ENCODE results near the gene USF1. TPM values are rescaled to one million over a fixed set of nuclear protein-coding genes. Genes with fewer than 3 reads are reported as not detected.

The USF1 gene
- total and polyA plus RNA-seq, 9 of the 15 experiments (the other 6 are each of a cell fraction or from before 2014, with no cell fraction given): 7.4 to 60.2 (median 54.2) TPM

DNA sequence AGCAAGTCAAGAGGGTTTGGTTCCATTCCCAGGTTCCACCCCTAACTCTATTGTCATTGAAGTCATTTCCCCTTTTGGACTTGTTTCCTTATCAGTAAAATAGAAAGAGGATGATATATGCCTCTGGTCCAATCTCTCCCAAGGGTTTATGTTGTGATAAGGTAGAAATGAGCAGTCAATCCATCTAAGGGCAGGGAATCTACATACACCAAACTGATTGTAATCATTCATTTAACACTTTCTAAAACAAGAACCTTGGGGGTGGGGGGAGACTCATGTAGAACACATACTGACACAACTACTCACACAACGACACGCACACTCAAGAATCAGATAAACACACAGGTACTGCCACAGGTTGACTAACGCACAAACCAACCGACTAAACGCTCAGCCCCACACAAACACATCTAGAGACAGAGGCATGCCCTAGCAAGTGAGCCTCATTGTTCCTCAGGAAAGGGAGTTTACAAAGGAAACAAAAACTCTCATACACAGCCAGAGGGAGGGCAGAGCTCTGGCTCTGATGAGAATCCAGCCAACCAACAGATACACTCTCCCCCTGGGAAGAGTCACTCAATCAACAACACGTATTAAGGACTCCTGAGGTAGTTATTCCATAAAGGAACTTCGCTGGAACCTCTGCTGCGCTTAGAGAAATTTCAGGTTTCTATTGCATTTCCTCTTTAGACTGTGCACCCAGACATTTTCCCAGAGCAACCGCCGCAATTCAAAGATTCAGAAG, 25.9 kb downstream of the USF1 start:
- Histone ChIP-seq H3K27me3 (ENCODE audit: control insufficient read depth in 2 of 2, insufficient read depth in 2 of 2, low read length in 2 of 2) (no peaks in the 10 kb centered on the region), H3K9ac (ENCODE audit: insufficient read depth in 1 of 2, low read depth in 2 of 2, low read length in 2 of 2) (peak overlapping the region; percentile 88 to 90), H3K4me3 (peak overlapping the region; percentile 87), H3K79me2 (ENCODE audit: control insufficient read depth, insufficient read depth, low read length) (peaks cover 56% of the 10 kb centered on the region), H3K4me2 (ENCODE audit: insufficient read depth, low read length) (peak overlapping the region; percentile 97), H3K9me3 (replicated peaks; ENCODE audit: control insufficient read depth, insufficient read depth, low read depth, low read length) (no peaks in the 10 kb centered on the region), H2AFZ (ENCODE audit: low read depth, low read length) (peak overlapping the region; percentile 99), H3K4me1 (replicated peaks in 1 of 2; ENCODE audit: control insufficient read depth in 2 of 2, insufficient read depth in 2 of 2, low read length in 2 of 2) (peaks cover 23 to 34% of the 10 kb centered on the region in 2 experiments), H3K36me3 (ENCODE audit: control insufficient read depth, insufficient read depth, low read length) (0 out of 3 replicates have a peak, but pooled peaks cover 2% of the 10 kb centered on the region), H4K20me1 (replicated peaks; ENCODE audit: control insufficient read depth, insufficient read depth, low read length) (no peaks in the 10 kb centered on the region), H3K27ac (ENCODE audit: extremely low read depth, low read depth, low read length) (peak overlapping the region; percentile 96), H3K9me1 (ENCODE audit: control insufficient read depth, insufficient read depth, low read length) (peaks cover 3% of the 10 kb centered on the region)
- ChIA-PET CTCF (ENCODE audit: low intra/inter-chr PET ratio) (no interaction called here), POLR2A (interaction anchor here (0.6 to 3.9 kb wide), 21 partner anchors 10 to 470 kb away, joined by 3 to 19 read pairs (median 4); partner anchors contain the start of genes DEDD, PPOX, UFC1 and USF1)
- in situ Hi-C loops (cut with MboI) (no loop called here), intact Hi-C loops (cut with micrococcal nuclease) (loop anchor here (1.0 kb wide), 2 partner anchors 11 to 23 kb away; no protein-coding TSS in a partner anchor)
- peak; percentile 67 for FAIRE-seq
- ATAC-seq: peak; percentile 11
- 2% methylated on average over 10 of the region's 10 CpGs for WGBS (ENCODE audit: insufficient coverage, low coverage, missing lambda C conversion rate)
- peak in 2 of 4 experiments; percentile 27 to 62 for DNase-seq (ENCODE audit: extremely low read depth in 1 of 4, low spot score in 3 of 4)
- BruUV-seq (replicated peaks): no TSS peak
- TF ChIP-seq, protein P1, sequence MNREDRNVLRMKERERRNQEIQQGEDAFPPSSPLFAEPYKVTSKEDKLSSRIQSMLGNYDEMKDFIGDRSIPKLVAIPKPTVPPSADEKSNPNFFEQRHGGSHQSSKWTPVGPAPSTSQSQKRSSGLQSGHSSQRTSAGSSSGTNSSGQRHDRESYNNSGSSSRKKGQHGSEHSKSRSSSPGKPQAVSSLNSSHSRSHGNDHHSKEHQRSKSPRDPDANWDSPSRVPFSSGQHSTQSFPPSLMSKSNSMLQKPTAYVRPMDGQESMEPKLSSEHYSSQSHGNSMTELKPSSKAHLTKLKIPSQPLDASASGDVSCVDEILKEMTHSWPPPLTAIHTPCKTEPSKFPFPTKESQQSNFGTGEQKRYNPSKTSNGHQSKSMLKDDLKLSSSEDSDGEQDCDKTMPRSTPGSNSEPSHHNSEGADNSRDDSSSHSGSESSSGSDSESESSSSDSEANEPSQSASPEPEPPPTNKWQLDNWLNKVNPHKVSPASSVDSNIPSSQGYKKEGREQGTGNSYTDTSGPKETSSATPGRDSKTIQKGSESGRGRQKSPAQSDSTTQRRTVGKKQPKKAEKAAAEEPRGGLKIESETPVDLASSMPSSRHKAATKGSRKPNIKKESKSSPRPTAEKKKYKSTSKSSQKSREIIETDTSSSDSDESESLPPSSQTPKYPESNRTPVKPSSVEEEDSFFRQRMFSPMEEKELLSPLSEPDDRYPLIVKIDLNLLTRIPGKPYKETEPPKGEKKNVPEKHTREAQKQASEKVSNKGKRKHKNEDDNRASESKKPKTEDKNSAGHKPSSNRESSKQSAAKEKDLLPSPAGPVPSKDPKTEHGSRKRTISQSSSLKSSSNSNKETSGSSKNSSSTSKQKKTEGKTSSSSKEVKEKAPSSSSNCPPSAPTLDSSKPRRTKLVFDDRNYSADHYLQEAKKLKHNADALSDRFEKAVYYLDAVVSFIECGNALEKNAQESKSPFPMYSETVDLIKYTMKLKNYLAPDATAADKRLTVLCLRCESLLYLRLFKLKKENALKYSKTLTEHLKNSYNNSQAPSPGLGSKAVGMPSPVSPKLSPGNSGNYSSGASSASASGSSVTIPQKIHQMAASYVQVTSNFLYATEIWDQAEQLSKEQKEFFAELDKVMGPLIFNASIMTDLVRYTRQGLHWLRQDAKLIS (CRISPR knock-in tag; IDR thresholded peaks at IDR 0.05): no peak
- TF ChIP-seq, protein P2, sequence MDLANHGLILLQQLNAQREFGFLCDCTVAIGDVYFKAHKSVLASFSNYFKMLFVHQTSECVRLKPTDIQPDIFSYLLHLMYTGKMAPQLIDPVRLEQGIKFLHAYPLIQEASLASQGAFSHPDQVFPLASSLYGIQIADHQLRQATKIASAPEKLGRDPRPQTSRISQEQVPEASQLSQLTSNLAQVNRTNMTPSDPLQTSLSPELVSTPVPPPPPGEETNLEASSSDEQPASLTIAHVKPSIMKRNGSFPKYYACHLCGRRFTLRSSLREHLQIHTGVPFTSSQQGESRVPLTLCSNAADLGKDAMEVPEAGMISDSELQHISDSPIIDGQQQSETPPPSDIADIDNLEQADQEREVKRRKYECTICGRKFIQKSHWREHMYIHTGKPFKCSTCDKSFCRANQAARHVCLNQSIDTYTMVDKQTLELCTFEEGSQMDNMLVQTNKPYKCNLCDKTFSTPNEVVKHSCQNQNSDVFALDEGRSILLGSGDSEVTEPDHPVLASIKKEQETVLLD (IDR thresholded peaks at IDR 0.05): 0 out of 2 replicates have a peak, but pooled peaks have one; percentile 22
- peak; percentile 38 for TF ChIP-seq CHD1 (IDR thresholded peaks at IDR 0.05; ENCODE audit: low read length)
- peak; percentile 69; the same call in 1 of the 2 replicates for TF ChIP-seq HDGF (IDR thresholded peaks at IDR 0.05)
- peak; percentile 4; the same call in 1 of the 2 replicates for TF ChIP-seq CTBP1 (IDR thresholded peaks at IDR 0.05; ENCODE audit: borderline replicate concordance)
- 0 out of 2 replicates have a peak, but pooled peaks have one; percentile 16 for TF ChIP-seq ZNF12 (CRISPR knock-in tag; IDR thresholded peaks at IDR 0.05)
- TF ChIP-seq, protein P3, sequence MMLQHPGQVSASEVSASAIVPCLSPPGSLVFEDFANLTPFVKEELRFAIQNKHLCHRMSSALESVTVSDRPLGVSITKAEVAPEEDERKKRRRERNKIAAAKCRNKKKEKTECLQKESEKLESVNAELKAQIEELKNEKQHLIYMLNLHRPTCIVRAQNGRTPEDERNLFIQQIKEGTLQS (IDR thresholded peaks at IDR 0.05): 0 out of 2 replicates have a peak, but pooled peaks have one; percentile 11
- TF ChIP-seq, protein P3 (CRISPR knock-in tag; conservative IDR thresholded peaks at IDR 0.05): no peak
- peak in 1 of 2 experiments; percentile 60; a peak in 1 of 4 replicates for TF ChIP-seq HDAC1 (IDR thresholded peaks at IDR 0.05)
- TF ChIP-seq, protein P4, sequence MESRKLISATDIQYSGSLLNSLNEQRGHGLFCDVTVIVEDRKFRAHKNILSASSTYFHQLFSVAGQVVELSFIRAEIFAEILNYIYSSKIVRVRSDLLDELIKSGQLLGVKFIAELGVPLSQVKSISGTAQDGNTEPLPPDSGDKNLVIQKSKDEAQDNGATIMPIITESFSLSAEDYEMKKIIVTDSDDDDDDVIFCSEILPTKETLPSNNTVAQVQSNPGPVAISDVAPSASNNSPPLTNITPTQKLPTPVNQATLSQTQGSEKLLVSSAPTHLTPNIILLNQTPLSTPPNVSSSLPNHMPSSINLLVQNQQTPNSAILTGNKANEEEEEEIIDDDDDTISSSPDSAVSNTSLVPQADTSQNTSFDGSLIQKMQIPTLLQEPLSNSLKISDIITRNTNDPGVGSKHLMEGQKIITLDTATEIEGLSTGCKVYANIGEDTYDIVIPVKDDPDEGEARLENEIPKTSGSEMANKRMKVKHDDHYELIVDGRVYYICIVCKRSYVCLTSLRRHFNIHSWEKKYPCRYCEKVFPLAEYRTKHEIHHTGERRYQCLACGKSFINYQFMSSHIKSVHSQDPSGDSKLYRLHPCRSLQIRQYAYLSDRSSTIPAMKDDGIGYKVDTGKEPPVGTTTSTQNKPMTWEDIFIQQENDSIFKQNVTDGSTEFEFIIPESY (CRISPR knock-in tag; IDR thresholded peaks at IDR 0.05): no peak
- peak; percentile 86 for TF ChIP-seq MEIS2 (IDR thresholded peaks at IDR 0.05; ENCODE audit: partially characterized antibody)
- TF ChIP-seq, protein P5, sequence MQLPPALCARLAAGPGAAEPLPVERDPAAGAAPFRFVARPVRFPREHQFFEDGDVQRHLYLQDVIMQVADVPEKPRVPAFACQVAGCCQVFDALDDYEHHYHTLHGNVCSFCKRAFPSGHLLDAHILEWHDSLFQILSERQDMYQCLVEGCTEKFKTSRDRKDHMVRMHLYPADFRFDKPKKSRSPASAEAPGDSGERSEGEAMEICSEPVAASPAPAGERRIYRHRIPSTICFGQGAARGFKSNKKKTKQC (CRISPR knock-in tag; IDR thresholded peaks at IDR 0.05): no peak
